RWPE2 (cell line): ENCODE data around the gene TF.
"Not testable (repeated sequence)": the region's sequence is repeated elsewhere in the genome, so short reads cannot be mapped to it uniquely, and the experiment has no call there.

Experiments used
- ATAC-seq: fragments of 200-7000 bp; cut with Tn5 transposase; 3 replicates; pipeline ENCODE4 v1.9.1; 2021; ENCODE audit warnings: low read depth
- DNase-seq: peaks from one replicate; pipeline ENCODE4 v3.0.0-alpha.2; 2020; ENCODE audit warnings: low spot score
- H3K27ac ChIP-seq: fragments of 450-650 bp; 2 replicates; pipeline ENCODE4 v1.5.1; 2017; ENCODE audit warnings: mild to moderate bottlenecking; ENCODE audit not compliant: poor library complexity, severe bottlenecking
- H3K27me3 ChIP-seq: fragments of 250-450 bp; sonication (Bioruptor Pico); 2 replicates; pipeline ENCODE4 v1.5.1; 2021; ENCODE audit warnings: mild to moderate bottlenecking, moderate library complexity; ENCODE audit not compliant: insufficient read depth, poor library complexity, severe bottlenecking
- H3K36me3 ChIP-seq: fragments of 250-450 bp; sonication (Bioruptor Pico); 2 replicates; pipeline ENCODE4 v1.5.1; 2020; ENCODE audit warnings: low read depth, mild to moderate bottlenecking, moderate library complexity
- H3K4me1 ChIP-seq: fragments of 250-450 bp; sonication (Bioruptor Pico); 2 replicates; pipeline ENCODE4 v1.5.1; 2021; ENCODE audit warnings: mild to moderate bottlenecking, moderate library complexity; ENCODE audit not compliant: insufficient read depth, poor library complexity, severe bottlenecking
- H3K4me3 ChIP-seq: fragments of 250-450 bp; sonication (Bioruptor Pico); 2 replicates; pipeline ENCODE4 v1.5.1; 2021; ENCODE audit warnings: mild to moderate bottlenecking, moderate library complexity; ENCODE audit not compliant: severe bottlenecking
- H3K9me3 ChIP-seq: fragments of 250-450 bp; sonication (Bioruptor Pico); 2 replicates; pipeline ENCODE4 v1.5.1; 2021; ENCODE audit warnings: mild to moderate bottlenecking, moderate library complexity; ENCODE audit not compliant: severe bottlenecking
- TF ChIP-seq, protein P1 (sequence below): fragments of 450-650 bp; IDR thresholded peaks from one replicate; pipeline ENCODE4 v1.5.1; 2017; ENCODE audit warnings: mild to moderate bottlenecking, moderate library complexity; ENCODE audit not compliant: poor library complexity, severe bottlenecking

Gene TF

GRCh38 chr3:133779626-133780203 is 33.5 kb downstream of the TF start:
- Histone ChIP-seq H3K9me3 (no peaks in the 10 kb centered on the region), H3K27me3 (peaks cover 16% of the 10 kb centered on the region), H3K27ac (no peak overlapping the region), H3K4me1 (no peaks in the 10 kb centered on the region), H3K4me3 (no peak overlapping the region), H3K36me3 (no peaks in the 10 kb centered on the region)
- TF ChIP-seq, protein P1, sequence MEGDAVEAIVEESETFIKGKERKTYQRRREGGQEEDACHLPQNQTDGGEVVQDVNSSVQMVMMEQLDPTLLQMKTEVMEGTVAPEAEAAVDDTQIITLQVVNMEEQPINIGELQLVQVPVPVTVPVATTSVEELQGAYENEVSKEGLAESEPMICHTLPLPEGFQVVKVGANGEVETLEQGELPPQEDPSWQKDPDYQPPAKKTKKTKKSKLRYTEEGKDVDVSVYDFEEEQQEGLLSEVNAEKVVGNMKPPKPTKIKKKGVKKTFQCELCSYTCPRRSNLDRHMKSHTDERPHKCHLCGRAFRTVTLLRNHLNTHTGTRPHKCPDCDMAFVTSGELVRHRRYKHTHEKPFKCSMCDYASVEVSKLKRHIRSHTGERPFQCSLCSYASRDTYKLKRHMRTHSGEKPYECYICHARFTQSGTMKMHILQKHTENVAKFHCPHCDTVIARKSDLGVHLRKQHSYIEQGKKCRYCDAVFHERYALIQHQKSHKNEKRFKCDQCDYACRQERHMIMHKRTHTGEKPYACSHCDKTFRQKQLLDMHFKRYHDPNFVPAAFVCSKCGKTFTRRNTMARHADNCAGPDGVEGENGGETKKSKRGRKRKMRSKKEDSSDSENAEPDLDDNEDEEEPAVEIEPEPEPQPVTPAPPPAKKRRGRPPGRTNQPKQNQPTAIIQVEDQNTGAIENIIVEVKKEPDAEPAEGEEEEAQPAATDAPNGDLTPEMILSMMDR = no peak
- ATAC-seq (no peak), DNase-seq (no peak)

DNA sequence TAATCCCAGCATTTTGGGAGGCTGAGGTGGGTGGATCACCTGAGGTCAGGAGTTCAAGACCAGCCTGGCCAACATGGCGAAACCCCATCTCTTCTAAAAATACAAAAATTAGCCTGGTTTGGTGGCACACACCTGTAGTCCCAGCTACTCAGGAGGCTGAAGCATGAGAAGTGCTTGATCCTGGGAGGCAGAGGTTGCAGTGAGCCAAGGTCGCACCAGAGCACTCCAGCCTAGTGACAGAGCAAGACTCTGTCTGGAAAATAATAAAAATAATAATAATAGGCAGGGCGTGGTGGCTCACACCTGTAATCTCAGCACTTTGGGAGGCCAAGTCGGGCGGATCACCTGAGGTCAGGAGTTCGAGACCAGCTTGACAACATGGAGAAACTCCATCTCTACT is 34.6 kb downstream of the TF start:
- H3K27me3 ChIP-seq = peaks cover 16% of the 10 kb centered on the region
- H3K4me3 ChIP-seq, ATAC-seq, H3K4me1 ChIP-seq, H3K27ac ChIP-seq, H3K36me3 ChIP-seq, H3K9me3 ChIP-seq, DNase-seq: not testable (repeated sequence)

DNA sequence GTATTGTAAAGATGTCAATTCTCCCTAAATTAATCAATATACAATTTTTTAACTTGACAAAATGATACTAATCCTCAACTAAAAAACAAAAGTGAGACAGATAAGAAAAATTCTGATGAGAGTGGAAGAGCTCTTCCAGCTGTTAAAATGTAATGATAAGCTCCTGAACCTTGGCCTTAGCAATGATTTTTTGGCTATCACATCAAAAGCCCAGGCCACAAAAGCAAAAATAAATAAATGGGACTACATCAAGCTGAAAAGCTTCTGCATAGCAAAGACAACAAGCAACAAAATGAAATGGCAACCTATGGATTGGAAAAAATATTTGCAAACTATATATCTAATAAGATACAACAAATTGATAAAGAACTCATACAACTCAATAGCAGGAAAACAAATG is 35.4 kb downstream of the TF start:
- no peak for DNase-seq
- H3K36me3 ChIP-seq = no peaks in the 10 kb centered on the region
- H3K9me3 ChIP-seq = no peaks in the 10 kb centered on the region
- H3K4me1 ChIP-seq = no peaks in the 10 kb centered on the region
- TF ChIP-seq, protein P1 = no peak
- peaks cover 16% of the 10 kb centered on the region for H3K27me3 ChIP-seq
- ATAC-seq = no peak
- no peak overlapping the region for H3K4me3 ChIP-seq
- H3K27ac ChIP-seq = no peak overlapping the region

DNA sequence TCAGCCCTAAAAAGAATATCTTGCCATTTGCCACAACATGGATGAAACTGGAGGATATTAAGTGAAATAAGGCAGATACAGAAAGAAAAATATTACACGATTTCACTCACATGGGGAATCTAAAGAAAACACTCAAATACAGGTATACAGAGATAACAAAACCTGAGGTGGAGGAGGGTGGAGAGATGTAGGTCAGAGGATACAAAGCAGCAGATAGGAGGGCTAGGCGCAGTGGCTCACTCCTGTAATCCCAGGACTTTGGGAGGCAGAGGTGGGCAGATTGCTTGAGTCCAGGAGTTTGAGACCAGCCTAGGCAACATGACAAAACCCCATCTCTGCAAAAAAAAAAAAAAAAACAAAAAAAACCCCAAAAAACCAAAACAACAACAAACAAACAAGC is 36.3 kb downstream of the TF start:
- TF ChIP-seq, protein P1 = no peak
- H3K27ac ChIP-seq = no peak overlapping the region
- ATAC-seq = no peak
- H3K36me3 ChIP-seq = no peaks in the 10 kb centered on the region
- peaks cover 16% of the 10 kb centered on the region for H3K27me3 ChIP-seq
- no peaks in the 10 kb centered on the region for H3K4me1 ChIP-seq
- H3K4me3 ChIP-seq = no peak overlapping the region
- DNase-seq = no peak
- H3K9me3 ChIP-seq = no peaks in the 10 kb centered on the region

- Histone ChIP-seq H3K27ac (no peak overlapping the region), H3K4me1 (no peaks in the 10 kb centered on the region), H3K36me3 (no peaks in the 10 kb centered on the region), H3K27me3 (peaks cover 16% of the 10 kb centered on the region), H3K9me3 (no peaks in the 10 kb centered on the region), H3K4me3 (no peak overlapping the region)
- ATAC-seq (no peak), DNase-seq (no peak)
- TF ChIP-seq, protein P1 = no peak
Observed at GRCh38 chr3:133783762-133784161, 37.6 kb downstream of the TF start.
